ENCODE data around the gene DBP. TPM values are rescaled to one million over a fixed set of nuclear protein-coding genes. Genes with fewer than 3 reads are reported as not detected.

The DBP gene
- total and polyA plus RNA-seq, 2 of the 13 experiments (the other 11 are each of a cell fraction or from before 2014, with no cell fraction given): 1.7 to 5.8 TPM

DNA sequence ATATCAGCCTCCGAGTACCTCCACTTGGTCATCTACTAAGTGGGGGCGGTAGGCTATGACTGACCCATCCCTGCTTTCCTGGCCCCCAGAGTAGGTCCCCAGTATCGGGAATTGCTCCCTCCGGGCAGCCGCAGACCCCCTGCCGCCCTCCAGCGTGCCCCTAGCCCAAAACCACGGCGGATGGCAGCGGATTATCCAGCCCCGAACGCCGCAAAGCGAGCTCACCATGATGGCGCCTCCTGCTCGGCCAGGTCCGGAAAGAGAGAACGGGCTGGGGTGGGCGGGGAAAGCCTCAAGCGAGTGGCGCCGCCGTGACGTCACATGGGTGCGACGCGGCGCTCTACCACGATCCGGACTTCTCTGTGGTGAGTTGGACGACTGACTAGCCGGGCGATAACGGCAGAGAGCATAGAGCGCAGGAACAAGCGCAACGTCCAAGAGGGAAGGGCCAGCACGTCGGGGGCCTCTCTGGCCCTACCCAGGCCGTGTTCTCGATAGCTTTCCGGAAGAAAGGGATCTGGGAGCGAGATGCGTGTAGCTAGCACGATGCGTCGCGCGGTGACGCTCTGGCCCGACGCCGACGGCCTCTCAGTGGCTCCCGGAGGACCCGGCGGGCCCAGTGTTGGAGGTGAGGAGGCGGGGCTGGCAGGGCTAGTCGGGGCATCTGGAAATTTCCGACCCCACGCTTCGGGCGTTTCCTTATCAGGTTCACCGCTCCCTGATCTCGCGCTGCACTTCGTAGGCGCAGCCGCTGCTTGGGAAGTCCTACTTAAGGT, 18.1 kb downstream of the DBP start, which contains the start of the genes RPL18 and SPHK2 (continued):
- TF ChIP-seq HMGXB4 (CRISPR knock-in tag; IDR thresholded peaks at IDR 0.05; ENCODE audit: borderline replicate concordance in 1 of 2, low read depth in 1 of 2) (peak; percentile 86 to 95), MED1 (CRISPR knock-in tag; IDR thresholded peaks at IDR 0.05) (peak; percentile 87), JARID2 (CRISPR knock-in tag; IDR thresholded peaks at IDR 0.05; ENCODE audit: insufficient replicate concordance) (no peak), TBL1XR1 (IDR thresholded peaks at IDR 0.05; ENCODE audit: borderline replicate concordance, low read length, partially characterized antibody) (peak; percentile 30), U2AF1 (optimal IDR thresholded peaks at IDR 0.05; ENCODE audit: low read depth, low read length) (peak; percentile 100), SRF (IDR thresholded peaks at IDR 0.05; ENCODE audit: low read depth, low read length) (peak; percentile 88), ZNF749 (CRISPR knock-in tag; IDR thresholded peaks at IDR 0.05; ENCODE audit: borderline replicate concordance) (peak; percentile 84; the same call in 1 of the 2 replicates), MEF2D (CRISPR knock-in tag; IDR thresholded peaks at IDR 0.05) (peak; percentile 92), KDM5B (CRISPR knock-in tag; IDR thresholded peaks at IDR 0.05; ENCODE audit: borderline replicate concordance) (peak; percentile 85; the same call in 1 of the 2 replicates), ZFP1 (CRISPR knock-in tag; IDR thresholded peaks at IDR 0.05) (peak; percentile 94), PAX8 (CRISPR knock-in tag; IDR thresholded peaks at IDR 0.05; ENCODE audit: borderline replicate concordance) (no peak), ZNF510 (CRISPR knock-in tag; IDR thresholded peaks at IDR 0.05; ENCODE audit: low read depth) (peak; percentile 24; the same call in 1 of the 2 replicates), UBTF (CRISPR knock-in tag; IDR thresholded peaks at IDR 0.05) (peak; percentile 83), ZFYVE20 (CRISPR knock-in tag; IDR thresholded peaks at IDR 0.05; ENCODE audit: borderline replicate concordance, low read depth) (peak; percentile 50; the same call in 1 of the 2 replicates), ZNF720 (CRISPR knock-in tag; IDR thresholded peaks at IDR 0.05) (peak; percentile 29; the same call in 1 of the 2 replicates), ZNF816 (CRISPR knock-in tag; IDR thresholded peaks at IDR 0.05; ENCODE audit: borderline replicate concordance) (peak; percentile 70; the same call in 1 of the 2 replicates)
- TF ChIP-seq, protein P1, sequence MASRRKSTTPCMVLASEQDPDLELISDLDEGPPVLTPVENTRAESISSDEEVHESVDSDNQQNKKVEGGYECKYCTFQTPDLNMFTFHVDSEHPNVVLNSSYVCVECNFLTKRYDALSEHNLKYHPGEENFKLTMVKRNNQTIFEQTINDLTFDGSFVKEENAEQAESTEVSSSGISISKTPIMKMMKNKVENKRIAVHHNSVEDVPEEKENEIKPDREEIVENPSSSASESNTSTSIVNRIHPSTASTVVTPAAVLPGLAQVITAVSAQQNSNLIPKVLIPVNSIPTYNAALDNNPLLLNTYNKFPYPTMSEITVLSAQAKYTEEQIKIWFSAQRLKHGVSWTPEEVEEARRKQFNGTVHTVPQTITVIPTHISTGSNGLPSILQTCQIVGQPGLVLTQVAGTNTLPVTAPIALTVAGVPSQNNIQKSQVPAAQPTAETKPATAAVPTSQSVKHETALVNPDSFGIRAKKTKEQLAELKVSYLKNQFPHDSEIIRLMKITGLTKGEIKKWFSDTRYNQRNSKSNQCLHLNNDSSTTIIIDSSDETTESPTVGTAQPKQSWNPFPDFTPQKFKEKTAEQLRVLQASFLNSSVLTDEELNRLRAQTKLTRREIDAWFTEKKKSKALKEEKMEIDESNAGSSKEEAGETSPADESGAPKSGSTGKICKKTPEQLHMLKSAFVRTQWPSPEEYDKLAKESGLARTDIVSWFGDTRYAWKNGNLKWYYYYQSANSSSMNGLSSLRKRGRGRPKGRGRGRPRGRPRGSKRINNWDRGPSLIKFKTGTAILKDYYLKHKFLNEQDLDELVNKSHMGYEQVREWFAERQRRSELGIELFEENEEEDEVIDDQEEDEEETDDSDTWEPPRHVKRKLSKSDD (CRISPR knock-in tag; IDR thresholded peaks at IDR 0.05; ENCODE audit: low read depth): peak; percentile 93; the same call in 1 of the 2 replicates
- TF ChIP-seq, protein P2, sequence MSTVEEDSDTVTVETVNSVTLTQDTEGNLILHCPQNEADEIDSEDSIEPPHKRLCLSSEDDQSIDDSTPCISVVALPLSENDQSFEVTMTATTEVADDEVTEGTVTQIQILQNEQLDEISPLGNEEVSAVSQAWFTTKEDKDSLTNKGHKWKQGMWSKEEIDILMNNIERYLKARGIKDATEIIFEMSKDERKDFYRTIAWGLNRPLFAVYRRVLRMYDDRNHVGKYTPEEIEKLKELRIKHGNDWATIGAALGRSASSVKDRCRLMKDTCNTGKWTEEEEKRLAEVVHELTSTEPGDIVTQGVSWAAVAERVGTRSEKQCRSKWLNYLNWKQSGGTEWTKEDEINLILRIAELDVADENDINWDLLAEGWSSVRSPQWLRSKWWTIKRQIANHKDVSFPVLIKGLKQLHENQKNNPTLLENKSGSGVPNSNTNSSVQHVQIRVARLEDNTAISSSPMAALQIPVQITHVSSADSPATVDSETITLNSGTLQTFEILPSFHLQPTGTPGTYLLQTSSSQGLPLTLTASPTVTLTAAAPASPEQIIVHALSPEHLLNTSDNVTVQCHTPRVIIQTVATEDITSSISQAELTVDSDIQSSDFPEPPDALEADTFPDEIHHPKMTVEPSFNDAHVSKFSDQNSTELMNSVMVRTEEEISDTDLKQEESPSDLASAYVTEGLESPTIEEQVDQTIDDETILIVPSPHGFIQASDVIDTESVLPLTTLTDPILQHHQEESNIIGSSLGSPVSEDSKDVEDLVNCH (CRISPR knock-in tag; IDR thresholded peaks at IDR 0.05): no peak

Data from HepG2 (cell line).